Astrocyte of the spinal cord (primary cell): ENCODE data around the gene CTSF.

Source experiments
- DNase-seq: peaks from one replicate; pipeline ENCODE4 v3.0.0; 2011; ENCODE audit warnings: low read depth, low spot score
- H3K4me3 ChIP-seq: 2 replicates; pipeline ENCODE4 v1.5.1; 2011; ENCODE audit warnings: low read depth, mild to moderate bottlenecking, low read length, moderate library complexity
- in situ Hi-C: cut with HindIII; loops from 2 replicates; pipeline ENCODE4 v1.10.0; 2017; ENCODE audit warnings: low sequenced_read_pairs
- TF ChIP-seq, protein P1 (sequence below): IDR thresholded peaks from 2 replicates; pipeline ENCODE4 v1.5.1; 2012; ENCODE audit warnings: low read depth, mild to moderate bottlenecking, low read length, inconsistent platforms

CTSF gene

GRCh38 chr11:66529655-66530054 is 38.8 kb downstream of the CTSF start:
- TF ChIP-seq, protein P1, sequence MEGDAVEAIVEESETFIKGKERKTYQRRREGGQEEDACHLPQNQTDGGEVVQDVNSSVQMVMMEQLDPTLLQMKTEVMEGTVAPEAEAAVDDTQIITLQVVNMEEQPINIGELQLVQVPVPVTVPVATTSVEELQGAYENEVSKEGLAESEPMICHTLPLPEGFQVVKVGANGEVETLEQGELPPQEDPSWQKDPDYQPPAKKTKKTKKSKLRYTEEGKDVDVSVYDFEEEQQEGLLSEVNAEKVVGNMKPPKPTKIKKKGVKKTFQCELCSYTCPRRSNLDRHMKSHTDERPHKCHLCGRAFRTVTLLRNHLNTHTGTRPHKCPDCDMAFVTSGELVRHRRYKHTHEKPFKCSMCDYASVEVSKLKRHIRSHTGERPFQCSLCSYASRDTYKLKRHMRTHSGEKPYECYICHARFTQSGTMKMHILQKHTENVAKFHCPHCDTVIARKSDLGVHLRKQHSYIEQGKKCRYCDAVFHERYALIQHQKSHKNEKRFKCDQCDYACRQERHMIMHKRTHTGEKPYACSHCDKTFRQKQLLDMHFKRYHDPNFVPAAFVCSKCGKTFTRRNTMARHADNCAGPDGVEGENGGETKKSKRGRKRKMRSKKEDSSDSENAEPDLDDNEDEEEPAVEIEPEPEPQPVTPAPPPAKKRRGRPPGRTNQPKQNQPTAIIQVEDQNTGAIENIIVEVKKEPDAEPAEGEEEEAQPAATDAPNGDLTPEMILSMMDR = no peak
- H3K4me3 ChIP-seq = no peak overlapping the region
- DNase-seq = no peak
- in situ Hi-C loops = no loop called here

- H3K4me3 ChIP-seq = no peak overlapping the region
- TF ChIP-seq, protein P1 = no peak
- DNase-seq = no peak
- in situ Hi-C loops = no loop called here
Measured at GRCh38 chr11:66529069-66529468, 39.3 kb downstream of the CTSF start.

- H3K4me3 ChIP-seq = no peak overlapping the region
- DNase-seq = no peak
- in situ Hi-C loops = no loop called here
- TF ChIP-seq, protein P1 = no peak
Measured at GRCh38 chr11:66524304-66525040, 43.9 kb downstream of the CTSF start.

DNA sequence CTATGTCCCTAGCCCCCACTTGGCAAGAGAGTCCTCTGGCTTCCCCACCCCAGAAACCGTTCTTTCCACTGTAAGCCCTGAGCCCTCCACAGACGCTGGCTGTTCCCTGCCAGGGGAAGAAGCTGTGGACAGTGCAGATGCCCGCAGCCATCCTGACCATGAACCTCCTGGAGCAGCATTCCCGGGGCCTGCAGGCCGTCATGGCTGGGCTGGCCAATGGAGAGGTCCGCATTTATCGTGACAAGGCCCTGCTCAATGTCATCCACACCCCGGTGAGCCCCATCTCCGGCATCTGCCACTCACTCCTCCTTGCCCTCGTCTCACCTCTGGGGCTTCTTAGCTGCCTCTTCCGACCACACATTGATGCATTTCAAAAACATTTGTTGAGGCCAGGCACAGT is 44.8 kb downstream of the CTSF start:
- in situ Hi-C loops = no loop called here
- no peak for DNase-seq
- H3K4me3 ChIP-seq = no peak overlapping the region
- TF ChIP-seq, protein P1 = no peak
